ENCODE data around the gene MAPK1IP1L. TPM values are rescaled to one million over a fixed set of nuclear protein-coding genes. Genes with fewer than 3 reads are reported as not detected.
A peak's percentile ranks its signal among the peaks of the same experiment; 100 is the strongest.
"Not testable (repeated sequence)": the region's sequence is repeated elsewhere in the genome, so short reads cannot be mapped to it uniquely, and the experiment has no call there.

The MAPK1IP1L gene
- total RNA-seq, result 100 to 1,000 TPM in 1 of 2 experiments, 10 to 100 TPM in 1; 90.2 to 110 TPM

- Mint-ChIP-seq H3K27me3 (no peaks in the 10 kb centered on the region), H3K4me3 (peak within 1 kb of the TSS; percentile 85), H3K4me1 (peaks cover 38% of the 10 kb centered on the region), H3K36me3 (peaks cover 21% of the 10 kb centered on the region), H3K9me3 (ENCODE audit: low read depth) (no peaks in the 10 kb centered on the region), H3K27ac (peak within 1 kb of the TSS; percentile 95)
- peak; percentile 94 for ATAC-seq
- DNase-seq, result peak; percentile 92
- CTCF ChIA-PET, result interaction anchor here (0.6 to 3.4 kb wide), 50 partner anchors 7 to 548 kb away, joined by 3 to 43 read pairs (median 5); partner anchors contain the start of genes DLGAP5, GCH1, SOCS4 and WDHD1
Observed at GRCh38 chr14:55051423-55052268, at the start of gene MAPK1IP1L. Gene MAPK1IP1L, plus strand, starts transcription at chr14:55051647. Its CDS starts 10,037 bp downstream, at chr14:55061684.

DNA sequence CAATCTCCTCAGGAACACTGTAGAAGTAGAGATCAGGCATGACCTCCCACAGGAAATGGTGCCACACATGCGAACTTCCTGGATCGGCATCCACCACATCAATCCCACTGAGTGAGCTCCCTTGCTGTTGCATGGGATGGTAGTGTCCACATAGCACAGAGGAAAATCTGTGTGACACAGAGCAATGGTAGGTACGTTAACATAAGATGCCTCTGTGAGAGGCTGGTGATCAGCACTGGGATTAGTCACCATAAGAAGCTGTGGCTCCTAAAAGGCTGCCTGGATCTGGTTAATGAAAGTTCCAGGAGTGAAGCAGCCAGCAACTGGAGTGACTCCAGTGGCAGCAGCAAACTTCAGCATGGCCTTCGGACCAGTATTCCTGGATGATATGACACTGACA is 46.4 kb upstream of the MAPK1IP1L start:
- CTCF ChIA-PET, result no interaction called here

GRCh38 chr14:55015006-55015405 is 36.4 kb upstream of the MAPK1IP1L start:
- peaks cover 5% of the 10 kb centered on the region for H3K4me1 Mint-ChIP-seq
- no peak overlapping the region for H3K27ac Mint-ChIP-seq
- peaks cover 51% of the 10 kb centered on the region for H3K36me3 Mint-ChIP-seq
- DNase-seq, result no peak
- CTCF ChIA-PET, result interaction anchor here (1.3 to 3.0 kb wide), 2 partner anchors 12 to 36 kb away, joined by 5 to 9 read pairs; partner anchors contain the start of genes MAPK1IP1L, SOCS4 and WDHD1
- H3K27me3 Mint-ChIP-seq, result no peaks in the 10 kb centered on the region
- H3K9me3 Mint-ChIP-seq (ENCODE audit: low read depth), result no peaks in the 10 kb centered on the region
- no peak overlapping the region for H3K4me3 Mint-ChIP-seq
- ATAC-seq, result no peak

More for the DNA sequence above, 46.4 kb upstream of the MAPK1IP1L start:
- DNase-seq, result no peak
- no peak overlapping the region for H3K4me3 Mint-ChIP-seq
- H3K27me3 Mint-ChIP-seq, result no peaks in the 10 kb centered on the region
- peaks cover 4% of the 10 kb centered on the region for H3K4me1 Mint-ChIP-seq
- ATAC-seq, result no peak
- peaks cover 51% of the 10 kb centered on the region for H3K36me3 Mint-ChIP-seq
- no peaks in the 10 kb centered on the region for H3K9me3 Mint-ChIP-seq (ENCODE audit: low read depth)
- H3K27ac Mint-ChIP-seq, result no peak overlapping the region

- H3K27ac Mint-ChIP-seq, result no peak overlapping the region
- no peak for ATAC-seq
- no peaks in the 10 kb centered on the region for H3K27me3 Mint-ChIP-seq
- H3K9me3 Mint-ChIP-seq (ENCODE audit: low read depth), result no peaks in the 10 kb centered on the region
- H3K36me3 Mint-ChIP-seq, result peaks cover 48% of the 10 kb centered on the region
- no peak overlapping the region for H3K4me3 Mint-ChIP-seq
- H3K4me1 Mint-ChIP-seq, result peaks cover 28% of the 10 kb centered on the region
- CTCF ChIA-PET, result no interaction called here
- no peak for DNase-seq
Observed at GRCh38 chr14:55019968-55020554, 31.4 kb upstream of the MAPK1IP1L start.

- not testable (repeated sequence) for ATAC-seq; H3K9me3 Mint-ChIP-seq (ENCODE audit: low read depth); H3K27me3 Mint-ChIP-seq; H3K27ac Mint-ChIP-seq; DNase-seq; H3K4me3 Mint-ChIP-seq
- CTCF ChIA-PET, result interaction anchor here (2.9 kb wide), 1 partner anchor 27 kb away, joined by 18 read pairs; the partner anchor contains the start of gene MAPK1IP1L
- Mint-ChIP-seq H3K36me3 (peaks cover 37% of the 10 kb centered on the region), H3K4me1 (peaks cover 52% of the 10 kb centered on the region)
Observed at GRCh38 chr14:55024365-55024764, 27.1 kb upstream of the MAPK1IP1L start.

DNA sequence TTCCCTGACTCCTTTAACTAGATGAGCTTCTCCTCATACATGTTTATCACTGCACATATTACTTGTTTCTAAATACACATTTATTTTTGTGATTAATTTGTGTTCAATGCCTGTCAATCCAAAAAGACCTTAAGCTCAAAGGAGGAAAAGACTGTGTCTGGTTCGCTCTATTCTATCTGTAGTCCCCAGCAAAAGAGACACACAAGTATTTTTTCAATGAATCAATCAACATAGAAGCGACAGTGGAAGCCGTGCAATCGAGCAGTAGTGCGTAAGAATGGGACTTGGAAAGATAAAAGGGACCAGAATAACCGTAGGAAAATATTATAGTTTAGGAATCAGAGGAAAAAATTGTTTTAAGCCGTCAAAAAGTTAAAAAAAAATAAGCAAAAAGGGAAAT is 25.5 kb upstream of the MAPK1IP1L start:
- ATAC-seq (no peak), DNase-seq (no peak)
- H3K27ac Mint-ChIP-seq, result peak overlapping the region; percentile 95
- H3K9me3 Mint-ChIP-seq (ENCODE audit: low read depth), result no peaks in the 10 kb centered on the region
- CTCF ChIA-PET, result interaction anchor here (0.8 to 3.7 kb wide), 5 partner anchors 11 to 99 kb away, joined by 3 to 43 read pairs (median 4); partner anchors contain the start of gene MAPK1IP1L
- peaks cover 56% of the 10 kb centered on the region for H3K4me1 Mint-ChIP-seq
- H3K4me3 Mint-ChIP-seq, result peak overlapping the region; percentile 95
- H3K36me3 Mint-ChIP-seq, result peaks cover 28% of the 10 kb centered on the region
- no peaks in the 10 kb centered on the region for H3K27me3 Mint-ChIP-seq

GRCh38 chr14:55026441-55026792 is 25.0 kb upstream of the MAPK1IP1L start:
- ATAC-seq, result no peak
- no peak for DNase-seq
- Mint-ChIP-seq H3K4me1 (peaks cover 57% of the 10 kb centered on the region), H3K9me3 (ENCODE audit: low read depth) (no peaks in the 10 kb centered on the region), H3K27ac (peak overlapping the region; percentile 95), H3K4me3 (peak overlapping the region; percentile 95), H3K27me3 (no peaks in the 10 kb centered on the region), H3K36me3 (peaks cover 27% of the 10 kb centered on the region)
- CTCF ChIA-PET, result interaction anchor here (0.8 to 3.7 kb wide), 12 partner anchors 11 to 307 kb away, joined by 3 to 43 read pairs (median 4); partner anchors contain the start of gene MAPK1IP1L

DNA sequence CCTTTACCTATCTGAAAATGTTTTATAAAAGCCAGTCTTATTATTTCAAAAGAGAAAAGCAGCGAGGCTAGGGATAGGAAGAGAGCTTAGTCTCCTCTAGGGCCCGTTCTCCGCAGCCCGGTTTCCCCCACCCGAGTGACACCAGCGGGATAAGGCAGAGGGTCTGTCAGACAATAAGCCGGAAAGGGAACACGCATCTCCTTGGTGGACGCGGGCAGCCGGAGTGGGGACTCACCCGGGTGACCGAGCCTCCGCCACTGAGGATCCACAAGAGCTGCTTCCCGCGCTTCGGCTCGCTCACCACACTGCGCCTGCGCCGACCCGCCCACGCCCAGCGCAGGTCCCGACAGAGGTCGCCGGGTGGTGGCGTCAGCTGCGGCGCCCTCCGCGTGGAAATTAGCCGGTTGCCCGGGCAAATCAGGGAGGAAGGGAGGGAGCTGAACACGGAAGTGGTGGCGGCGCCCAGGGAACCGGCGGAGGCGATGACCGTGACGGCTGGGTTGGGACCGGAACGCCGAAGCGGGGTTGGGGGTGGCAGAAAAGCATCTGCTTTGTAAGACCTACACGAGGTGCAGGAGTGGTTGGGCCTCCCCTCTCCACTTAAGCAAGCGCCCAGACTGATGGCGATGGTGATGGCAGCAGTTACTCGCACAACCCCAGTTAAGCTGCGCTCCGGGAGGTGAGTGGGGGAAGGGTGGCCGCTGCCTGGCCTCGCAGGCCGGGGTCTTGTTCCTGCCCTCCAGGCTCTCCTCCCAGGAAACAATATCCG is 24.5 kb upstream of the MAPK1IP1L start, which contains the start of the genes SOCS4 and WDHD1:
SOCS4 (plus strand) TSS at position 444 of the 769 bp plus-strand sequence. CDS start 15,806 bp downstream, outside the sequence.
WDHD1 (minus strand) TSS at position 307 of the 769 bp plus-strand sequence. CDS start 312 bp downstream, outside the sequence.
- Mint-ChIP-seq H3K4me1 (peaks cover 54% of the 10 kb centered on the region), H3K36me3 (peaks cover 24% of the 10 kb centered on the region), H3K9me3 (ENCODE audit: low read depth) (no peaks in the 10 kb centered on the region), H3K27ac (peak within 1 kb of the TSS; percentile 95), H3K27me3 (no peaks in the 10 kb centered on the region), H3K4me3 (peak within 1 kb of the TSS; percentile 95)
- DNase-seq (peak; percentile 98), ATAC-seq (peak; percentile 94)
- CTCF ChIA-PET, result interaction anchor here (0.9 to 3.7 kb wide), 11 partner anchors 12 to 307 kb away, joined by 3 to 43 read pairs (median 4); partner anchors contain the start of gene MAPK1IP1L

DNA sequence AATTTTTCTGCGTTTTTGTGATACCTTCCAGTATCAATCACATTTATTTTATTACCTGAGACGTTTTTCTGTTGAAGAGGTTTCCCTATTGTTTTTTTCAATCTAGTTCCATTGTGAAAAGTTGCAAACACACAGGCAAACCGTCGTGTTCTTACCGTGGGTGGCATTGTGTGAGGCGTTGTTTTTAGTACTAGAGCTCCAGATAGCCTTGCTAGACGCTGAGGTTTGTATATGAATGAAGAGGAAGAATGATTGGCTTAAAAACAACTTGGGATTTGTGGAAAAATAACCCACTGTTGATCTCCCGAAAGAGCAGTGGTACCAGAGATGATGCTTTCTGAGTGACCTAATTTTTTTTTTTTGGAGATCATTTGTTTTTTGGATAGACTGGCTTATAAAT is 23.4 kb upstream of the MAPK1IP1L start:
- DNase-seq (no peak), ATAC-seq (no peak)
- H3K27me3 Mint-ChIP-seq, result no peaks in the 10 kb centered on the region
- peaks cover 19% of the 10 kb centered on the region for H3K36me3 Mint-ChIP-seq
- CTCF ChIA-PET, result interaction anchor here (0.8 to 3.7 kb wide), 3 partner anchors 13 to 254 kb away, joined by 3 to 43 read pairs (median 9); partner anchors contain the start of gene MAPK1IP1L
- H3K4me1 Mint-ChIP-seq, result peaks cover 49% of the 10 kb centered on the region
- no peaks in the 10 kb centered on the region for H3K9me3 Mint-ChIP-seq (ENCODE audit: low read depth)
- H3K27ac Mint-ChIP-seq, result peak overlapping the region; percentile 95
- H3K4me3 Mint-ChIP-seq, result peak overlapping the region; percentile 95

GRCh38 chr14:55028476-55028875 is 23.0 kb upstream of the MAPK1IP1L start:
- peak overlapping the region; percentile 95 for H3K27ac Mint-ChIP-seq

DNA sequence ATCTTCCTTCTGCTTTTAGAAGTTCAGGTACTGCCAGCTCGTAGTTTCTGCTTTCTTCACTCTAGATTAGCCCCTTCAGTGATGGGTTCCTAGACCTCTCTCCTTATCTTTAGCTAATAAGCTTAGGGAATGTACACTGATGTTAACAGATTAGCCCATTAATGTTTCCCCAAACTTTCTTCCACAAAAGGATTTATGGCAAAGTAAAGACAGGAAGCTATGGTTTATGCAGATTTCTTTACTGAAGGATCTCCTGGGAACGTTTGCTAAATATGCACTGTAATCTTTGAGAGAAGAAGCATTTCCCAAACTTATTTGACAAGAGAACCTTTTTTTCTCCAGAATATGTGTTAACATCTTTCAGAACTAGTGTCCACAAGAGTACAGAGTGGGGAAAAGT is 20.3 kb upstream of the MAPK1IP1L start:
- Mint-ChIP-seq H3K9me3 (ENCODE audit: low read depth) (no peaks in the 10 kb centered on the region), H3K27ac (no peak overlapping the region), H3K4me3 (no peak overlapping the region), H3K27me3 (no peaks in the 10 kb centered on the region), H3K36me3 (peaks cover 23% of the 10 kb centered on the region), H3K4me1 (peaks cover 32% of the 10 kb centered on the region)
- CTCF ChIA-PET, result interaction anchor here (0.6 to 1.9 kb wide), 2 partner anchors 20 to 129 kb away, joined by 3 to 15 read pairs; partner anchors contain the start of genes GCH1 and MAPK1IP1L
- ATAC-seq, result no peak
- DNase-seq, result no peak

More at GRCh38 chr14:55028476-55028875, 23.0 kb upstream of the MAPK1IP1L start:
- peaks cover 17% of the 10 kb centered on the region for H3K36me3 Mint-ChIP-seq
- ATAC-seq (no peak), DNase-seq (no peak)
- H3K4me1 Mint-ChIP-seq, result peaks cover 46% of the 10 kb centered on the region
- CTCF ChIA-PET, result interaction anchor here (0.8 to 3.7 kb wide), 2 partner anchors 23 to 254 kb away, joined by 3 to 43 read pairs; partner anchors contain the start of gene MAPK1IP1L
- H3K4me3 Mint-ChIP-seq, result peak overlapping the region; percentile 95
- H3K9me3 Mint-ChIP-seq (ENCODE audit: low read depth), result no peaks in the 10 kb centered on the region
- H3K27me3 Mint-ChIP-seq, result no peaks in the 10 kb centered on the region

GRCh38 chr14:55037995-55038394 is 13.5 kb upstream of the MAPK1IP1L start:
- not testable (repeated sequence) for H3K4me3 Mint-ChIP-seq; H3K9me3 Mint-ChIP-seq (ENCODE audit: low read depth); H3K27ac Mint-ChIP-seq; H3K4me1 Mint-ChIP-seq; ATAC-seq; DNase-seq; H3K27me3 Mint-ChIP-seq
- peaks cover 49% of the 10 kb centered on the region for H3K36me3 Mint-ChIP-seq
- CTCF ChIA-PET, result interaction anchor here (4.4 kb wide), 1 partner anchor 13 kb away, joined by 17 read pairs; the partner anchor contains the start of gene MAPK1IP1L
